Transverse colon (tissue), 4 donors: ENCODE data around the gene CAMSAP3.

Source experiments
- CTCF ChIP-seq, 5 experiments: fragments of 200-600 bp in 3 of 5; fragments of 450-650 bp in 2 of 5; sonication (generic) in 3 of 5; IDR thresholded peaks; 1 replicate in 2 of 5; 2 replicates in 3 of 5; pipeline ENCODE4 v1.5.1; 2016 to 2017; ENCODE audit warnings: antibody characterized with exemption in 5 of 5, inconsistent platforms in 3 of 5, mild to moderate bottlenecking in 2 of 5, moderate library complexity in 1 of 5
- POLR2AphosphoS5 ChIP-seq, 3 donors: sonication (generic); formaldehyde crosslinking; IDR thresholded peaks; one replicate each; pipeline ENCODE4 v1.6.1; 2016; ENCODE audit warnings: antibody characterized with exemption in 3 of 3

GRCh38 chr19:7623725-7624603 is 28.3 kb downstream of the CAMSAP3 start:
- TF ChIP-seq CTCF (IDR thresholded peaks at IDR 0.05) (no peak), POLR2AphosphoS5 (IDR thresholded peaks at IDR 0.05) (no peak)
